Measurements from ENCODE around the gene NUDT19.

DNA sequence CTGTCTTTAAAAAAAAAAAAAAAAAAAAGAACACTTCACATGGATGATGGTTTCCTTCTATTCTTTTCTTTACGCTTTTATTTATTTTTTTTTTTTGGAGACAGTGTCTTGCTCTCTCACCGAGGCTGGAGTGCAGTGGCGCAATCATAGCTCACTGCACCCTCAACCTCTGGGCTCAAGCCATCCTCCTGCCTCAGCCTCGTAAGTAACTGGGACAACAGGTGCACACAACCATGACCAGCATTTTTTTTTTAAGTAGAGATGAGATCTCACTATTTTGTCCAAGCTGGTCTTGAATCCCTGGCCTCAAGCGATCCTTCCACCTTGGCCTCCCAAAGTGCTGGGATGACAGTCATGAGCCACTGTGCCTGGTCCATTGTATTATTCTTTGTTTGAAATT lies 41.0 kb upstream of the NUDT19 start:
- TF ChIP-seq, protein P1, sequence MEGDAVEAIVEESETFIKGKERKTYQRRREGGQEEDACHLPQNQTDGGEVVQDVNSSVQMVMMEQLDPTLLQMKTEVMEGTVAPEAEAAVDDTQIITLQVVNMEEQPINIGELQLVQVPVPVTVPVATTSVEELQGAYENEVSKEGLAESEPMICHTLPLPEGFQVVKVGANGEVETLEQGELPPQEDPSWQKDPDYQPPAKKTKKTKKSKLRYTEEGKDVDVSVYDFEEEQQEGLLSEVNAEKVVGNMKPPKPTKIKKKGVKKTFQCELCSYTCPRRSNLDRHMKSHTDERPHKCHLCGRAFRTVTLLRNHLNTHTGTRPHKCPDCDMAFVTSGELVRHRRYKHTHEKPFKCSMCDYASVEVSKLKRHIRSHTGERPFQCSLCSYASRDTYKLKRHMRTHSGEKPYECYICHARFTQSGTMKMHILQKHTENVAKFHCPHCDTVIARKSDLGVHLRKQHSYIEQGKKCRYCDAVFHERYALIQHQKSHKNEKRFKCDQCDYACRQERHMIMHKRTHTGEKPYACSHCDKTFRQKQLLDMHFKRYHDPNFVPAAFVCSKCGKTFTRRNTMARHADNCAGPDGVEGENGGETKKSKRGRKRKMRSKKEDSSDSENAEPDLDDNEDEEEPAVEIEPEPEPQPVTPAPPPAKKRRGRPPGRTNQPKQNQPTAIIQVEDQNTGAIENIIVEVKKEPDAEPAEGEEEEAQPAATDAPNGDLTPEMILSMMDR (conservative IDR thresholded peaks at IDR 0.05): no peak
- TF ChIP-seq EZH2 (IDR thresholded peaks at IDR 0.05; ENCODE audit: low read depth): no peak
